ENCODE results near the gene TMEM52B. TPM values are rescaled to one million over a fixed set of nuclear protein-coding genes. Genes with fewer than 3 reads are reported as not detected.

Gene TMEM52B
- total and polyA plus RNA-seq, 4 donors: 0.37 TPM; not detected in 3

DNA sequence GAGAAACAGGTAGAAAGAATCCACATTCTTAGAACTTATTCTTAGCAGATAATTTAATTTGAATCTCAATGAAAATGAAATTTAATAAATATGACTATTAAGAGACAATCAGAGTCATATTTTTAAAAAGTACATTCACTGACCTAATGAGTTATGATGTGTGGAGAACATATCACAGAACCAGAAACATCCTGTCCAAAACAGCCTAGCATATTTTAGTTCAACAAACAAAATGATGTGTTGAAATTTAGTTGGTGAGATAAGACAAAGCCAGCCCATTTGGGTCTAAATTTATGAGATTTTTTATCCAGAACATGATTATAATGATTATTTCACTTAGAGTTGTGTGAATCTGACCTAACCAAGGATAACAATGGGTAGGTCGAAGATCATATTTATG is 59.7 kb downstream of the TMEM52B start:
- Histone ChIP-seq H3K27ac (ENCODE audit: low read depth in 1 of 2, low read length in 2 of 2) (no peak overlapping the region), H3K27me3 (ENCODE audit: control insufficient read depth in 4 of 4, insufficient read depth in 4 of 4, low read length in 3 of 4) (no peaks in the 10 kb centered on the region), H3K4me1 (ENCODE audit: control insufficient read depth in 4 of 4, insufficient read depth in 4 of 4, low read length in 3 of 4) (no peaks in the 10 kb centered on the region), H3K9me3 (ENCODE audit: control insufficient read depth in 4 of 4, low read length in 3 of 4) (peaks cover 0 to 4% (median 1%) of the 10 kb centered on the region in 4 donors), H3K36me3 (ENCODE audit: control insufficient read depth in 4 of 4, insufficient read depth in 3 of 4, low read depth in 1 of 4, low read length in 3 of 4) (no peaks in the 10 kb centered on the region), H3K4me3 (ENCODE audit: low read depth in 1 of 3, low read length in 3 of 3) (no peak overlapping the region), H3K9ac (ENCODE audit: low read depth in 1 of 2, low read length in 2 of 2) (no peak overlapping the region)
- TF ChIP-seq, protein P1, sequence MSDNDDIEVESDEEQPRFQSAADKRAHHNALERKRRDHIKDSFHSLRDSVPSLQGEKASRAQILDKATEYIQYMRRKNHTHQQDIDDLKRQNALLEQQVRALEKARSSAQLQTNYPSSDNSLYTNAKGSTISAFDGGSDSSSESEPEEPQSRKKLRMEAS (IDR thresholded peaks at IDR 0.05): no peak
- WGBS: 93% methylated on average over 1 of the region's 1 CpG
- no peak for DNase-seq (ENCODE audit: low spot score)

DNA sequence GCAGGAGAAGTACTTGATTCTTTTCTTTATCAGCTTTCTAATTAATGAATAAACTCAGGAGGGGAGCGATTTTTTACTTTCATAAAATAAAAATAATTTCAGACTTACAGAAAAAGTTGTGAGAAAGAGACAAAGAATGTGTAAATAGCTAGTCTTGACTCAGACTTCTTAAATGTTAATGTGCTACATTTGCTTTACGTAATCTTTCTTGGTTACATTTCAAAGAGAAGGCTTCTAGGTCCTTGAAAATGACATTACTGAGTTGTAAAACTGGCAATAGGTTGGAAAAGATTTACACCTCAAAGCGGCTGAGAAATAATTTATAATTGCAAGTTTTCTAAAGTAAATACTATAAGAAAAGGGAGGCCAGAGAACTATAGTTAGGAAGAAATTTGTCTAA is 62.5 kb downstream of the TMEM52B start:
- Histone ChIP-seq H3K36me3 (ENCODE audit: control insufficient read depth in 4 of 4, insufficient read depth in 3 of 4, low read depth in 1 of 4, low read length in 3 of 4) (no peaks in the 10 kb centered on the region), H3K4me3 (ENCODE audit: low read depth in 1 of 3, low read length in 3 of 3) (no peak overlapping the region), H3K4me1 (ENCODE audit: control insufficient read depth in 4 of 4, insufficient read depth in 4 of 4, low read length in 3 of 4) (peaks cover 0 to 2% (median 0%) of the 10 kb centered on the region in 4 donors), H3K27me3 (ENCODE audit: control insufficient read depth in 4 of 4, insufficient read depth in 4 of 4, low read length in 3 of 4) (no peaks in the 10 kb centered on the region), H3K27ac (ENCODE audit: low read depth in 1 of 2, low read length in 2 of 2) (no peak overlapping the region), H3K9me3 (ENCODE audit: control insufficient read depth in 4 of 4, low read length in 3 of 4) (no peaks in the 10 kb centered on the region), H3K9ac (ENCODE audit: low read depth in 1 of 2, low read length in 2 of 2) (no peak overlapping the region)
- TF ChIP-seq, protein P1 (IDR thresholded peaks at IDR 0.05): no peak
- TF ChIP-seq FOXA2 (IDR thresholded peaks at IDR 0.05) (no peak), TAF1 (conservative IDR thresholded peaks at IDR 0.05) (no peak), FOXA1 (IDR thresholded peaks at IDR 0.05) (no peak), GABPA (IDR thresholded peaks at IDR 0.05 in 1 of 2, conservative IDR thresholded peaks at IDR 0.05 in 1 of 2) (no peak), SP1 (IDR thresholded peaks at IDR 0.05) (no peak), NR2F2 (IDR thresholded peaks at IDR 0.05) (no peak), RXRA (IDR thresholded peaks at IDR 0.05) (no peak), JUND (IDR thresholded peaks at IDR 0.05) (no peak), HNF4A (conservative IDR thresholded peaks at IDR 0.05) (no peak), RAD21 (IDR thresholded peaks at IDR 0.05) (no peak), YY1 (IDR thresholded peaks at IDR 0.05) (no peak), EGR1 (IDR thresholded peaks at IDR 0.05; ENCODE audit: low read depth in 2 of 2) (no peak)
- TF ChIP-seq, protein P2, sequence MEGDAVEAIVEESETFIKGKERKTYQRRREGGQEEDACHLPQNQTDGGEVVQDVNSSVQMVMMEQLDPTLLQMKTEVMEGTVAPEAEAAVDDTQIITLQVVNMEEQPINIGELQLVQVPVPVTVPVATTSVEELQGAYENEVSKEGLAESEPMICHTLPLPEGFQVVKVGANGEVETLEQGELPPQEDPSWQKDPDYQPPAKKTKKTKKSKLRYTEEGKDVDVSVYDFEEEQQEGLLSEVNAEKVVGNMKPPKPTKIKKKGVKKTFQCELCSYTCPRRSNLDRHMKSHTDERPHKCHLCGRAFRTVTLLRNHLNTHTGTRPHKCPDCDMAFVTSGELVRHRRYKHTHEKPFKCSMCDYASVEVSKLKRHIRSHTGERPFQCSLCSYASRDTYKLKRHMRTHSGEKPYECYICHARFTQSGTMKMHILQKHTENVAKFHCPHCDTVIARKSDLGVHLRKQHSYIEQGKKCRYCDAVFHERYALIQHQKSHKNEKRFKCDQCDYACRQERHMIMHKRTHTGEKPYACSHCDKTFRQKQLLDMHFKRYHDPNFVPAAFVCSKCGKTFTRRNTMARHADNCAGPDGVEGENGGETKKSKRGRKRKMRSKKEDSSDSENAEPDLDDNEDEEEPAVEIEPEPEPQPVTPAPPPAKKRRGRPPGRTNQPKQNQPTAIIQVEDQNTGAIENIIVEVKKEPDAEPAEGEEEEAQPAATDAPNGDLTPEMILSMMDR (IDR thresholded peaks at IDR 0.05; ENCODE audit: low read depth, low read length, missing input control): no peak
- TF ChIP-seq, protein P3, sequence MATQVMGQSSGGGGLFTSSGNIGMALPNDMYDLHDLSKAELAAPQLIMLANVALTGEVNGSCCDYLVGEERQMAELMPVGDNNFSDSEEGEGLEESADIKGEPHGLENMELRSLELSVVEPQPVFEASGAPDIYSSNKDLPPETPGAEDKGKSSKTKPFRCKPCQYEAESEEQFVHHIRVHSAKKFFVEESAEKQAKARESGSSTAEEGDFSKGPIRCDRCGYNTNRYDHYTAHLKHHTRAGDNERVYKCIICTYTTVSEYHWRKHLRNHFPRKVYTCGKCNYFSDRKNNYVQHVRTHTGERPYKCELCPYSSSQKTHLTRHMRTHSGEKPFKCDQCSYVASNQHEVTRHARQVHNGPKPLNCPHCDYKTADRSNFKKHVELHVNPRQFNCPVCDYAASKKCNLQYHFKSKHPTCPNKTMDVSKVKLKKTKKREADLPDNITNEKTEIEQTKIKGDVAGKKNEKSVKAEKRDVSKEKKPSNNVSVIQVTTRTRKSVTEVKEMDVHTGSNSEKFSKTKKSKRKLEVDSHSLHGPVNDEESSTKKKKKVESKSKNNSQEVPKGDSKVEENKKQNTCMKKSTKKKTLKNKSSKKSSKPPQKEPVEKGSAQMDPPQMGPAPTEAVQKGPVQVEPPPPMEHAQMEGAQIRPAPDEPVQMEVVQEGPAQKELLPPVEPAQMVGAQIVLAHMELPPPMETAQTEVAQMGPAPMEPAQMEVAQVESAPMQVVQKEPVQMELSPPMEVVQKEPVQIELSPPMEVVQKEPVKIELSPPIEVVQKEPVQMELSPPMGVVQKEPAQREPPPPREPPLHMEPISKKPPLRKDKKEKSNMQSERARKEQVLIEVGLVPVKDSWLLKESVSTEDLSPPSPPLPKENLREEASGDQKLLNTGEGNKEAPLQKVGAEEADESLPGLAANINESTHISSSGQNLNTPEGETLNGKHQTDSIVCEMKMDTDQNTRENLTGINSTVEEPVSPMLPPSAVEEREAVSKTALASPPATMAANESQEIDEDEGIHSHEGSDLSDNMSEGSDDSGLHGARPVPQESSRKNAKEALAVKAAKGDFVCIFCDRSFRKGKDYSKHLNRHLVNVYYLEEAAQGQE (IDR thresholded peaks at IDR 0.05): no peak
- TF ChIP-seq, protein P4, sequence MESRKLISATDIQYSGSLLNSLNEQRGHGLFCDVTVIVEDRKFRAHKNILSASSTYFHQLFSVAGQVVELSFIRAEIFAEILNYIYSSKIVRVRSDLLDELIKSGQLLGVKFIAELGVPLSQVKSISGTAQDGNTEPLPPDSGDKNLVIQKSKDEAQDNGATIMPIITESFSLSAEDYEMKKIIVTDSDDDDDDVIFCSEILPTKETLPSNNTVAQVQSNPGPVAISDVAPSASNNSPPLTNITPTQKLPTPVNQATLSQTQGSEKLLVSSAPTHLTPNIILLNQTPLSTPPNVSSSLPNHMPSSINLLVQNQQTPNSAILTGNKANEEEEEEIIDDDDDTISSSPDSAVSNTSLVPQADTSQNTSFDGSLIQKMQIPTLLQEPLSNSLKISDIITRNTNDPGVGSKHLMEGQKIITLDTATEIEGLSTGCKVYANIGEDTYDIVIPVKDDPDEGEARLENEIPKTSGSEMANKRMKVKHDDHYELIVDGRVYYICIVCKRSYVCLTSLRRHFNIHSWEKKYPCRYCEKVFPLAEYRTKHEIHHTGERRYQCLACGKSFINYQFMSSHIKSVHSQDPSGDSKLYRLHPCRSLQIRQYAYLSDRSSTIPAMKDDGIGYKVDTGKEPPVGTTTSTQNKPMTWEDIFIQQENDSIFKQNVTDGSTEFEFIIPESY (IDR thresholded peaks at IDR 0.05): no peak
- TF ChIP-seq, protein P5, sequence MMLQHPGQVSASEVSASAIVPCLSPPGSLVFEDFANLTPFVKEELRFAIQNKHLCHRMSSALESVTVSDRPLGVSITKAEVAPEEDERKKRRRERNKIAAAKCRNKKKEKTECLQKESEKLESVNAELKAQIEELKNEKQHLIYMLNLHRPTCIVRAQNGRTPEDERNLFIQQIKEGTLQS (IDR thresholded peaks at IDR 0.05): no peak
- WGBS: 56% methylated on average over 3 of the region's 3 CpGs
- DNase-seq (ENCODE audit: low spot score): no peak
